K562 (cell line): ENCODE data around the gene LHPP. TPM values are rescaled to one million over a fixed set of nuclear protein-coding genes. Genes with fewer than 3 reads are reported as not detected.

Experiments
- ARNT ChIP-seq, 2 experiments: fragments of 450-650 bp; IDR thresholded peaks; 2 replicates each; pipeline ENCODE4 v1.6.1; 2016; ENCODE audit warnings: mild to moderate bottlenecking in 1 of 2
- ATF7 ChIP-seq: fragments of 450-650 bp; IDR thresholded peaks from 2 replicates; pipeline ENCODE4 v1.7.1; 2014; ENCODE audit warnings: mild to moderate bottlenecking, moderate library complexity
- ETV5 ChIP-seq: sonication (generic); formaldehyde crosslinking; IDR thresholded peaks from 2 replicates; pipeline ENCODE4 v1.4.0; 2020; ENCODE audit warnings: low read depth, mild to moderate bottlenecking, missing genetic modification reagents
- MEF2D ChIP-seq: conservative IDR thresholded peaks from 2 replicates; pipeline ENCODE4 v1.6.1; 2016; ENCODE audit warnings: low read depth, missing genetic modification characterization, missing compliant biosample characterization
- NR2C1 ChIP-seq, 2 experiments: fragments of 450-650 bp; IDR thresholded peaks; 2 replicates each; pipeline ENCODE4 v1.6.1; 2017; ENCODE audit warnings: mild to moderate bottlenecking in 2 of 2, antibody characterized with exemption in 1 of 2, inconsistent platforms in 1 of 2, missing compliant biosample characterization in 1 of 2, missing genetic modification characterization in 1 of 2
- PHB ChIP-seq: fragments of 250-450 bp; sonication (Bioruptor Pico); IDR thresholded peaks from 2 replicates; pipeline ENCODE4 v1.5.0; 2021
- REST ChIP-seq, 2 experiments: fragments of 450-650 bp; formaldehyde crosslinking in 1 of 2; IDR thresholded peaks; 2 replicates each; pipeline versions ENCODE4 v1.4.0 to v1.6.1; 2014 to 2020; ENCODE audit warnings: mild to moderate bottlenecking in 2 of 2, borderline replicate concordance in 1 of 2, low read depth in 1 of 2
- SMAD3 ChIP-seq: fragments of 450-650 bp; formaldehyde crosslinking; conservative IDR thresholded peaks from 2 replicates; pipeline ENCODE4 v1.4.0; 2020; ENCODE audit warnings: mild to moderate bottlenecking
- TAF9B ChIP-seq: fragments of 450-650 bp; IDR thresholded peaks from 2 replicates; pipeline ENCODE4 v1.6.1; 2018; ENCODE audit warnings: mild to moderate bottlenecking; ENCODE audit not compliant: partially characterized antibody
- USF1 ChIP-seq: sonication (generic); formaldehyde crosslinking; IDR thresholded peaks from 2 replicates; pipeline ENCODE4 v1.9.0; 2022; ENCODE audit warnings: mild to moderate bottlenecking, missing genetic modification reagents
- polyA plus RNA-seq, 8 experiments: library from polyadenylated mRNA; depleted of rRNA in 4 of 8; stranded (reverse) in 5 of 8; unstranded in 3 of 8; fragments of >200 nt; fragmentation: Nextera tagmentation in 2 of 8; fragmentation: Illumina TruSeq in 1 of 8; extraction: Ambion mirVana in 2 of 8; extraction: Trizol in 1 of 8; gene quantifications; 2 replicates each; pipeline versions ENCODE4 v1.2.1 to v1.2.3, GENCODE V29; 2011 to 2014; ENCODE audit warnings: inconsistent platforms in 1 of 8, missing spikeins in 1 of 8
- total RNA-seq, 7 experiments: library from RNA; depleted of rRNA in 6 of 7; stranded (reverse); fragments of >200 nt in 6 of 7; fragmentation: Illumina TruSeq in 2 of 7; extraction: Trizol in 2 of 7; gene quantifications; 2 replicates each; pipeline versions ENCODE4 v1.2.1 to v1.2.3, GENCODE V29; 2011 to 2021; ENCODE audit warnings: low replicate concordance in 1 of 7
- TF ChIP-seq, protein P1 (sequence below), 2 experiments: fragments of 450-650 bp; IDR thresholded peaks; 2 replicates each; pipeline ENCODE4 v1.6.1; 2018; ENCODE audit warnings: mild to moderate bottlenecking in 2 of 2, low read depth in 1 of 2; ENCODE audit not compliant: partially characterized antibody in 2 of 2

LHPP gene
- total and polyA plus RNA-seq, 9 of the 15 experiments (the other 6 are each of a cell fraction or from before 2014, with no cell fraction given): 0.34 to 7.4 (median 3.0) TPM

GRCh38 chr10:124461642-124462347 lies at the start of gene LHPP (continued):
- 0 out of 2 replicates have a peak, but pooled peaks have one; percentile 4 for TF ChIP-seq REST (IDR thresholded peaks at IDR 0.05; ENCODE audit: borderline replicate concordance)
- no peak for TF ChIP-seq REST (CRISPR knock-in tag; IDR thresholded peaks at IDR 0.05; ENCODE audit: low read depth)
- no peak for TF ChIP-seq ETV5 (CRISPR knock-in tag)
- TF ChIP-seq SMAD3 (CRISPR knock-in tag): no peak
- no peak for TF ChIP-seq PHB (CRISPR knock-in tag)
- TF ChIP-seq NR2C1 (IDR thresholded peaks at IDR 0.05): no peak
- TF ChIP-seq NR2C1 (tag; IDR thresholded peaks at IDR 0.05): peak; percentile 53; the same call in 1 of the 2 replicates
- TF ChIP-seq ARNT (IDR thresholded peaks at IDR 0.05): no peak
- no peak for TF ChIP-seq TAF9B
- TF ChIP-seq USF1 (CRISPR knock-in tag): no peak
- peak; percentile 59 for TF ChIP-seq ATF7
- no peak for TF ChIP-seq MEF2D
- TF ChIP-seq, protein P1, sequence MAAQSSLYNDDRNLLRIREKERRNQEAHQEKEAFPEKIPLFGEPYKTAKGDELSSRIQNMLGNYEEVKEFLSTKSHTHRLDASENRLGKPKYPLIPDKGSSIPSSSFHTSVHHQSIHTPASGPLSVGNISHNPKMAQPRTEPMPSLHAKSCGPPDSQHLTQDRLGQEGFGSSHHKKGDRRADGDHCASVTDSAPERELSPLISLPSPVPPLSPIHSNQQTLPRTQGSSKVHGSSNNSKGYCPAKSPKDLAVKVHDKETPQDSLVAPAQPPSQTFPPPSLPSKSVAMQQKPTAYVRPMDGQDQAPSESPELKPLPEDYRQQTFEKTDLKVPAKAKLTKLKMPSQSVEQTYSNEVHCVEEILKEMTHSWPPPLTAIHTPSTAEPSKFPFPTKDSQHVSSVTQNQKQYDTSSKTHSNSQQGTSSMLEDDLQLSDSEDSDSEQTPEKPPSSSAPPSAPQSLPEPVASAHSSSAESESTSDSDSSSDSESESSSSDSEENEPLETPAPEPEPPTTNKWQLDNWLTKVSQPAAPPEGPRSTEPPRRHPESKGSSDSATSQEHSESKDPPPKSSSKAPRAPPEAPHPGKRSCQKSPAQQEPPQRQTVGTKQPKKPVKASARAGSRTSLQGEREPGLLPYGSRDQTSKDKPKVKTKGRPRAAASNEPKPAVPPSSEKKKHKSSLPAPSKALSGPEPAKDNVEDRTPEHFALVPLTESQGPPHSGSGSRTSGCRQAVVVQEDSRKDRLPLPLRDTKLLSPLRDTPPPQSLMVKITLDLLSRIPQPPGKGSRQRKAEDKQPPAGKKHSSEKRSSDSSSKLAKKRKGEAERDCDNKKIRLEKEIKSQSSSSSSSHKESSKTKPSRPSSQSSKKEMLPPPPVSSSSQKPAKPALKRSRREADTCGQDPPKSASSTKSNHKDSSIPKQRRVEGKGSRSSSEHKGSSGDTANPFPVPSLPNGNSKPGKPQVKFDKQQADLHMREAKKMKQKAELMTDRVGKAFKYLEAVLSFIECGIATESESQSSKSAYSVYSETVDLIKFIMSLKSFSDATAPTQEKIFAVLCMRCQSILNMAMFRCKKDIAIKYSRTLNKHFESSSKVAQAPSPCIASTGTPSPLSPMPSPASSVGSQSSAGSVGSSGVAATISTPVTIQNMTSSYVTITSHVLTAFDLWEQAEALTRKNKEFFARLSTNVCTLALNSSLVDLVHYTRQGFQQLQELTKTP (IDR thresholded peaks at IDR 0.05; ENCODE audit: low read depth in 1 of 2, partially characterized antibody in 2 of 2): no peak
